HG03342 (cell line): ENCODE results near the gene CRYZL1.
"Not testable (repeated sequence)": the region's sequence is repeated elsewhere in the genome, so short reads cannot be mapped to it uniquely, and the experiment has no call there.

Source experiments
- ATAC-seq: cut with Tn5 transposase; IDR thresholded peaks from one replicate; pipeline ENCODE4 v1.9.1; 2021; ENCODE audit warnings: mild to moderate bottlenecking, moderate library complexity; ENCODE audit not compliant: unreplicated experiment

Gene CRYZL1

DNA sequence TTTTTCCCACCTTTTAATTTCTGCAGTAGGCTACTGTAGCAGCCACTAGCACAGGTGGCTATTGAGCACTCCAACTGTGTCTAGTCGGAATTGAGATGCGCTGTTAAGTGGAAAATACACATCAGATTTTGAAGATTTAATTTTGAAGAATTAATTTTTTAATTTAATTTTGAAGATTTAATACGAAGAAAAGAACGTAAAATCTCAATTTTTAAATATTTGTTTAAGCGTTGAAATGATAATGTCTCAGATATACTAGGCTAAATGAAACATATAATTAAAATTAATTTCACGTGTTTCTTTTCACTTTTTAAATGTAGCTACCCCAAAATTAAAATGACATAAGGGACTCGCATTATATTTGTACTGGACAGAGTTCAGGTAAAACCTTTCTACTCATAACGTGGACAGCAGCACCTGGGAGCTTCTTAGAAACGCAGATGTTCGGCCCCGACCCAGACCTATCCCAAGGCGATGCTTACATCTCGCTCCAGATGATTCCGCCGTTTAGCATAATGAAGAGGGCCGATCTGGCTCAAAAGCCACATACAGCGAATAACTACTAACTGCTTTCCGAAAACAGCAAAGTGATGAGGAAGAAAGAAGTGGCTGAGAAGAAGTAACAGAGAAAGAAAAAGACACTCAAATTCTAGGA, 717 bp downstream of the CRYZL1 start:
- no peak for ATAC-seq

GRCh38 chr21:33634254-33634653, 7.3 kb downstream of the CRYZL1 start:
- no peak for ATAC-seq

DNA sequence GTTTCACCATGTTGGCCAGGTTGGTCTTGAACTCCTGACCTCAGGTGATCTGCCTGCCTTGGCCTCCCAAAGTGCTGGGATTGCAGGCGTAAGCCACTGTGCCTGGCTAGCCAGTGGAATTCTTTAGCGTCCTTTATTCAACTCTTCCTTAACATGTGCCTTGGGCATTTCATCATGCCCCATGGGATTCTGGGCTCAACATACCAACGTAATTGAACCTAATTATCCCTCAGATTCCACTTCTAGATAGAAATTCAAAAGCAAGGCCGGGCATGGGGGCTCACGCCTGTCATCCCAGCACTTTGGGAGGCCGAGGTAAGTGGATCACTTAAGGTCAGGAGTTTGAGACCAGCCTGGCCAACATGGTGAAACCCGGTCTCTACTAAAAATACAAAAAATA, 15.4 kb downstream of the CRYZL1 start:
- not testable (repeated sequence) for ATAC-seq

GRCh38 chr21:33622253-33622652, 19.3 kb downstream of the CRYZL1 start:
- no peak for ATAC-seq

GRCh38 chr21:33619726-33620125, 21.8 kb downstream of the CRYZL1 start:
- ATAC-seq = no peak

DNA sequence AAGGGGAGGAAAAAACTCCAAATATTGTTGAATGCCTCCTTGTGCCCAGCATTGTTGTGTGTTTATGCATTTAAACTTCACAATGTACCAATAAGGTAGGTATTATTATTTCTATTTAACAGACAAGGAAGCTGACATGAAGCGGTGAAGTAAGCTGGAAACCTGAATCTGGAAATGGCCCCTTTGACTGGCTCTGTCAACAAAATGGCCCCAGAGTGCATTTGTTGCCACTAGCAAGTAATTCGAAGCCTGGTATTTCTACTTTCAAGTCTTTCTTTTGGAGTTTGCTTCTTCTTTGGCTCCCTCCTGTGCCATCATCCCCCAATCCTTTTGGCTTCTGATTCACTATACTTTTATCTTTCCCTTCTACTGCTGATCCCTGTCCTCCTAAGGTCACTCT, 23.1 kb downstream of the CRYZL1 start:
- no peak for ATAC-seq

GRCh38 chr21:33617565-33617964, 24.0 kb downstream of the CRYZL1 start:
- ATAC-seq = not testable (repeated sequence)

DNA sequence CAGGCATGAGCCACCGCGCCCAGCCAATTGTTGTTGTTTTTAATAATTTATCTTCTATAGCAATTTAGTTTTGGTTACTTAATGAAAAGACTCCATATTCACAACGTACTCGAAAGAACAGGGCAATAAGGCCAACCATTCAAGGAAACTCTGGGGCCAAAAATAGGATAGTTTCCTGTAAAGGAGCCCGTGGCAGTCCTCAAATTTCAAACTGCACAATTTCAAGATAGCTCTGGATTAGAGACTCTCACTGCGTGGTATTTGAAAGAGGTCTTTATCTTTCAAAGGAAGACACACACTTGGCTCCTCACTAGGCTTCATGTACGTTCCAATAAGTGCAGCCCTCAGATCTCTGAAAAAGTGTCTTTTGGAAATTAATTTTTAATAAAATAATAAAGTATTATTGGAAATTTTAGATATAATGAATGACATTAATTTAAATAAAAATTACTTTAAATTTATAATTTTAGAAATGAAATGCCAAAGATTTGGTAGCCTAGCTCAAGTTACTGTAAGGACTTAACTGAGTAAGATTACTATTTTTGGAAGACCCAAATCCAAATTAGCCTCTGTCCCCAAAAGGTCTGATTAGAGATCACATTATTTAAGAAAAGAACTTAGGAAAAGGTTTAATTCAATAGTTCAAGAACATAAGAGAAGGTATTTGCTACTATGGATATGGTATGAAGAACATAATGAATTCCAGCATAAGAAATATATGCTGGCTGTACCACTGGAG, 30.4 kb downstream of the CRYZL1 start:
- ATAC-seq = no peak

DNA sequence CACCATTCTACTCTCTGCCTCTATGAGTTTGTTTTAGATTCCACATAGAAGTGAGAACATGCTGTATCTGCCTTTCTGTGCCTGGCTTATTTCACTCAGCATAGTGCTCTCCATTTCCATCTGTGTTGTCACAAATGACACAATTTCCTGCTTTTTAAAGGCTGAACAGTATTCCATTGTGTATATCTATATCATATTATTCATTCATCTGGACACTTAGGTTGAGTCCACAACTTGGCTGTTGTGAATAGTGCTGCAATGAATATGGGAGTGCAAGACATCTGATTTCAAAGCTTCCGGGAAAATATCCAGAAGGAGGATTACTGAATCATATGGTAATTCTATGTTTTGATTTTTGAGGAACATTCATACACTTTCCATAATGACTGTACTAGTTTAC, 33.0 kb downstream of the CRYZL1 start:
- no peak for ATAC-seq

- no peak for ATAC-seq
These were observed 43.5 kb downstream of the CRYZL1 start for GRCh38 chr21:33598051-33598450.

DNA sequence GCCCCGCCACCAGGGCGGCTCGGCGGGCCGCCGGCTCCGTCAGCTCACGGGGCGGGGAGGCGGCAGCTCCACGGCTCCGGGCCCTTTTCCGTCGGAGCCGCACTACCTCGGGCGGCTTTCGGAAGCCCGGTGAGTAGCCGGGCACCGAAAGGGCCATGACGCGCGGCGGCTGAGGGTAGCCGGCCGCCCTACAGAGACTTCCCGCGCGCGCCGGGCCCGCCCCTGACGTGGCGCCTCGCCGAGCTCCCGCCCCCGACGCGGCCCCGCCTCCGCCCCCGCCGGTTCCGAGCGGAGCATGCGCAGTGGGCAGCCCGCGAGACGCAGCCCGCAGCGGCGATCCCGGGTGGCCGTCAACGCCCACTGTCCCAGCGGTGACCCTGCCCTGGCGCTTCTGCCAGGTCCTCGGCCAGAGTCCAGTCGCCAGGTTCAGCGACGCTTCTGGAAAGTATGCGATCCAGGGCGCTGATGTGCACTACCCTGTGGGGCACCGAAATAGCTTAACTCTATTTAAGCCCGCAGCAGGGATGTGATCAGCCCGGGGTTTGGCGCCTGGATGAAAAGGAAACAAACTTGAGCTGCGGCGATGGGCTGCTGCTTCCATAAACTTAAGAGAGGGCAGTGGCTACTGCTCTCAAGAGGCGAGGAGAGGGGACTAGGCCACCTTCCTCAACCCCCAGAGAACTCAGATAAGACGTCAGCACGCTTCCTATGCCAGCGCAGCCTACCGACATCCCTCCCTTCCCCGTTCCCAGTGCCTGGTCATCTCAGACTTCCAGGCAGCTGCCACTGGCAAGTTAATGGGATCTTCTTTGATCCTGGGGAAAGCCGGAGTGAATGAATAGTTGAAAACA, 52.8 kb downstream of the CRYZL1 start, which contains the start of gene DONSON:
Gene DONSON, minus strand, starts transcription at position 200 of the 851 bp plus-strand sequence. Its CDS starts 43 bp downstream, at position 157.
- ATAC-seq = peak; percentile 78

DNA sequence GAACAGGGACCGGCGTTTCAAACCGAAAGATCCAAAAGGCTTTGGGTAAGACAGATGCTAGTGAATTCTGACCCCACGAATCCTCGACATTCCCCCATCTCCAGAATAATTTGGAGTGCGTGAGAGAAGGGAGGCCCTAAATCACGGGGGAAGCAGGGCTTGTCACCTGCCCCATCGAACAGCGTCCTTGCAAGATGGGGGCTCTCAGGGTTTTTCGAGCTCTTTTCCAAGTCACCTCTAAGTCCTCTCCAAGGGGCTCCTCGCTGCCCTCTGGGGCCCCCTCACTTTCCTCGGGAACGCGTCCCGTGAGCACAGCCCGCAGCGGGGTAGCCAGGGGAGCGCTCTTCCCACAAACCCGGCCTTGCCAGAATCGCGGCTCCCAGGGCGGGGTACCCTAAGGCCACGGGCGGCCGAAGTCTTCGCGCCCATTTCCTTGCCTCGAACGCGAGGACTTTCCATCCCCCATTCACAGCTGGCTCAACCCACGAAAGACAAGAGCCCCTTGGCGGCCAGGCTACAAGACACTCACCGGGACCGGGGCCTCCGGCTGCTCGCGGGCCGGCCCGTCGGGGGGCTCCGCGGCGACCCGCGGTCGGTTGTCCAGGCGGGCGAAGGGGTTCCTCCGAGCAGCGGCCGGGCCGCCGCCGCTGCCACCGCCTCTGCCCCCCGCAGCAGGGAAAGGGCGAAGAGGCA, 53.6 kb downstream of the CRYZL1 start:
- ATAC-seq = peak; percentile 34

- ATAC-seq = no peak
These were observed 54.6 kb downstream of the CRYZL1 start for GRCh38 chr21:33586927-33587326.

DNA sequence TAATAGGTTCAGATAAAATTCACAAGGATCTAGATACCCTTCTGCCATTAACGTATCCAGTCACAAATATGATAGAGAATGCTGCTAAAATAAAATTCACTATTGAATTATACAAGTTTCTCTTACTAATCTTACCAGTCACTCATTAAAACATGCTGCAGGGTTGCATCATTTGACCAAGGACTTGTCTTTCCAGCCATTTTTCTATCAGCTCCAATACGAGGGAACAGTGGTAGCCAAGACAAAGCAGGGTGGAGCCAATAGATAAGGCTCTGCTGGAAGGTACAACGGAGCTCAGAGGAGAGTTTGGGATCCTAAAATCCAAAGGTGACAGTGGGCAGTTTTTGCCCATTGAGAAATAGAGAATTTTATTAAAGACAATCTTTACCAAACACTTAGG, 57.1 kb downstream of the CRYZL1 start:
- ATAC-seq = no peak

DNA sequence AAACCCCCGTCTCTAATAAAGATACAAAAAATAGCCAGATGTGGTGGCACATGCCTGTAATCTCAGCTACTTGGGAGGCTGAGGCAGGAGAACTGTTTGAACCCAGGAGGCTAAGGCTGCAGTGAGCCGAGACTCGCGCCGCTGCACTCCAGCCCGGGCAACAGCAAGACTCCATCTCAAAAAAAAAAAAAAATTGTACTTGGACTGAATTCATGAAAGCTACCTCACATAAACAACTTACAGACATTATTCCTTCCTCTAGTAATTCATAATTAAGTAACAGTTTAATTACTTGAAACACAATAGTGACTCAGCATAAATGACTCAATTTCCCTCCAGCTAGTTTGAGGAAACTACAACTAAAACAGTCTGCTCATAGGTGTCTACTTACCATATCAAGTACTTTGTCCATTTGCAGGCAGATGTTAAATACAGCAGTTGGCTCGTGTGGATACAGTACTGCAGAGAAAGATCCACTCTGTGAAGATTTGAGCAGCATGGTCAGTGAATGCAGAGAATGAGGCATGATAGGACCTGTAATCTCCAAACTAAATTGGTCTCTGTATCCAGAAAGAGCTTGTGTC, 62.5 kb downstream of the CRYZL1 start:
- no peak for ATAC-seq

- no peak for ATAC-seq
These were observed 63.3 kb downstream of the CRYZL1 start for GRCh38 chr21:33578214-33578613.

DNA sequence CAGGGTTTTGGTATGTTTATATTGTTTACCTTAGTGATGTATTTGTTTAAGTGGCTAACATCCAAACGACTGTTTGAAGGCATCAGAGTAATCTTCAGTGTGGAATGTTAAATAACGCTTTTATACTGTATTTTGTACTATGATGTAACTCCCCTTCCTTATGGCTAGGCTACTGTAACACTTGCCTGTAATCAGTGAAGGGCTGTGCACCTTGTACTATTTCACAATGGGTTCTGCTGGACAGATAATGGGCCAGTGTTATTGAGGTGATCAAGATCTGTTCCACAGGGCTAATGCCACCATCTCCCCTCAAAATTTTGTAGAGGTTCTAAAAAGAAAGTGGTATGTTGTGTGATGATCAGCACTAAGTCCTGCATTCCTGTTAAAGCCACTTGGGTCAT, 64.8 kb downstream of the CRYZL1 start:
- not testable (repeated sequence) for ATAC-seq

- ATAC-seq = no peak
These were observed 69.2 kb downstream of the CRYZL1 start for GRCh38 chr21:33572350-33572749.

GRCh38 chr21:33569991-33570390, 71.5 kb downstream of the CRYZL1 start:
- ATAC-seq = no peak

GRCh38 chr21:33568448-33568847, 73.1 kb downstream of the CRYZL1 start:
- no peak for ATAC-seq

DNA sequence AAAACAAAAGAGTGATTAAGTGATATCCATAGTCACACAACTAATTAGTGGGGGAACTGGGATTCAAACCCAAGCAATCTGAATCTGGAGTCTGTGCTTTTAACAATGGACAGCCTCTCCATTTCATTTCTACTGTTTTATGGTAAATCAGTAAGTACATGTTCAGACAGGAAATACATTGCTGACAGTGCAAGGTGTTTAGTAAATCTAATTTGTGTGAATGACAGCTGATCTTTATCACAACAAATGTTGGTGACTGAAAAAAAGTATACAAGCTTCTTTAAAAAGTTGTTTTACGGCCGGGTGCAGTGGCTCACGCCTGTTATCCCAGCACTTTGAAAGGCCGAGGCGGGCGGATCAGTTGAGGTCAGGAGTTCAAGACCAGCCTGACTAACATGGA, 73.6 kb downstream of the CRYZL1 start:
- no peak for ATAC-seq
